HUDEP-2 (cell line): ENCODE measurements around the gene IRX3.
"Not testable (repeated sequence)": the region's sequence is repeated elsewhere in the genome, so short reads cannot be mapped to it uniquely, and the experiment has no call there.

Experiments
- DNase-seq, 76 experiments: peaks; one replicate each; lab custom pipeline; 2025; ENCODE audit not compliant: unreplicated experiment in 76 of 76; lab: John Stamatoyannopoulos, UW

The IRX3 gene

DNA sequence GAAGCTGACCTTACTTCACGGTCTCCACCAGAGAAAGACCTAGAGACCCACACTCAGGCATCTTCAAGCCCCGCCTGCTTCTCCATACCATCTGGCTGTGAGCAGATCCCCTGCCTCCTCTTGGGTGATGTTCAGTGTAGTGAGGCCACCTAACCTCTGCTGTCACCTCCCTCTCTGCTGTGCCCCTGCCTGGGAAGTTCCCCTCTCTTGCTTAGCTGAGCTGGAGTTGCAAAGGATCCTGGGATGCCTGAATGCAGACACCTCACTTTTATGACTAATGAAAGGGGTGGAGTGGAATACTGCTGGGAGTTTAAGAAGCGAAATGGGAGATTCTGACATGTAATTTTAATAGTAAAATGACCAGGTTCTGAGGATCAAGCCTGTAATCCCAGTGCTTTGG is 5.8 kb downstream of the IRX3 start:
- DNase-seq: no peak

DNA sequence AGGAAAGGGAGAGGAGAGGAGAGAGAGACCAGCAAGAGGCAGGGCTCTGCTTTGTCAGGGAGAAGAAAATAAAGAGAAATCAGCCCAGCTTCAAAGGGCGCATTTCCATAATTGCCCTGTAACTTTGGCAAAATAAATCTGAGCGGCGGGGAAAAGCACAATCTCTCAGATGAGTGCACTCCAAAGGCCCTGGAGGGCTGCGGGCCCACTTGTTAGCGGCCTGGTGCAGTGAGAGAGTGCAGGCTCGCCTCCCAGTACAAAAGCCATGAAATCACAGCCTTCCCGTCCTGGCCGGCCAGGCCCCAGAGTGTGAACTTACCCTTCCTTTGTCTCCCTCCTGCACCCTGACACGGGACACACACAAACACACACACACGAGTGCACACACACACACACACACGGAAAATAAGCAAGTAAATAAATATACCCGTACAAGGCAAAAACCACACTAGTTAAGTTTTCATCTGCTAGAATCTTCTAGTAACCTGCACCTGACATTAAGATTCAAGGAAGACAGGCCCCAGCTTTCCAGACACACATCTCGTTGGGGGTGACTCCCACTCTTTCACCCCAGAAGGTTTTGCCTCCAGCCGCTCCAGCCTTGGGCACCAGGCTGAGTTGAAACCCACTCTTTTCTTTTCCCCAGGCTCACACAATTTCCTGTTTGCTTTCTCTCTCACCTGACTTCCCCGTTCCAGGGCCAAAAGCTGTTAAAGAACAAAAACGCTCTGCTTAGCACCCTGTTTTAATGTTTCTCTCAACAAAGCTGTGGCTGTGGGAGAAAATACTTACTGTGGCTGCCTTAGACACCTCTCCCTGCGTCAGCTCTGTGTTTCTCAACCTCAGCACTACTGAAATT is 8.5 kb downstream of the IRX3 start:
- DNase-seq: no peak

DNA sequence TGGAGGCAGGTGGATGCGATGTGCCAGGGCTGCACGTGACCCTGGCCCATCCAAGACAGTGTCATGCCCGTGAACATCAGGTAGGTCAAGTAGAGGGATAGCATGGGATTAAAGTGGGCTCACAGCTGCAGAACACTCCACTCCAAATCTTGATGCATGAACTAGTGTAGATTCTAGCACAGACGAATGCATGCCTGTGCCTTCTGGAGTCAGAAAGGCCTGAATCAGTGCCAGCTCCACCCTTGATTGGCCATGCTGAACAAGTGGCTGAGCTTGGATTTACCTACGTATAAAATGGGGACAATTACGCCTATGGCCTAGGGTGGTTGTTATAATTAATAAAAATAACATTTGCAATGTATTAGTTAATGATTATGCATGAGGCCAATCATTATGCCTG is 10.6 kb downstream of the IRX3 start:
- no peak for DNase-seq

DNA sequence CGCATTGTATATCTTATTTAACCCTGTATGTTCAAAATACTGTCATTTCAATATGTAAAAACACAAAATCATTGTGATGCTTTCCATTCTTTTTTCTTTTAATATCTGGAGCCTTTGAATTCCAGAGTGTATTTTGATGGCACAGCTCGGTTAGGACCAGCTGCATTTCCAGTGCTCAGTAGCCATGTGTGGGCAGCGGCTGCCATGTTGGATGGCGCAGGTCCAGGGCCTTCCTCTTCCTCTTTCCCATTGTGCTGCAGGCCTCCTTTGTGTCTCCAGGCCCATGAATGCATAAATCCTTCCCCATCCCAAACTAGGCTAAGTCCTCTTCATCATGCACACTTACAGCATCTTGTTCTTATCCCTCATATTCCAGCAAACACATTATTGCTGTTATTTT is 13.0 kb downstream of the IRX3 start:
- DNase-seq: no peak

DNA sequence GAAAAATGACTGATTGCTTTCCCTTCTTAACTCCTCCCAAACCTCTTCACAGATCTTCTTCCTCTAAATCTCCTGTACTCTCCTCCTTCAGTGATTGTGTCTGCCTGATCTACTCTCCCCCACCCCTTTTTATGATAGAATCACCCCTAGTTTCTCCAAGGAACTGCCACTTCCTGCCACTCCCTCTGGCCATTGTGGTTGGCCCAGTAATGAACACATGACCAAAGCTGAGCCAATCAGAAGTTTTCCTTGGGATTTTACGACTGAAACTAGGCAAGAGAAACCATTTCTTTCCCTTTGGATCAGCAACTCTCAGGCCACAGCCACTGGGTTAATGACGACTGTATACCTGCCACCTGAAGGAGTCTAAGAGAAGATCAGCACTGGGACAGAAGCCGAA is 15.9 kb downstream of the IRX3 start:
- DNase-seq: no peak

DNA sequence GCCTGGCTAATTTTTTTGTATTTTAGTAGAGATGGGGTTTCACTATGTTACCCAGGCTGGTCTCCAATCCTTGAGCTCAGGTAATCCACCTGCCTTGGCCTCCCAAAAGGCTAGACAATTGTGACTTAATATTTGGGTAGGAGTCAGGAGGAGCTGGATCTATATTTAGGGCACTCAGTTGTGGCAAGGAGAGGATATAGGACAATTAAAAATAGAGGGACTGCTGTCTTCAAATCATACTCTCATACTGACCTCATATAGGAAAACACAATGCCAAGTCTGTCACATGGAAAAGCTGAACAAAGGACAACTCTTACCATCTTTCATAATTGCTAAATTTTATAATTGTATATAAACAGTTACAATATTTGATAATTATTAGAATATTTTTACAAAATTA is 17.1 kb downstream of the IRX3 start:
- DNase-seq: no peak

DNA sequence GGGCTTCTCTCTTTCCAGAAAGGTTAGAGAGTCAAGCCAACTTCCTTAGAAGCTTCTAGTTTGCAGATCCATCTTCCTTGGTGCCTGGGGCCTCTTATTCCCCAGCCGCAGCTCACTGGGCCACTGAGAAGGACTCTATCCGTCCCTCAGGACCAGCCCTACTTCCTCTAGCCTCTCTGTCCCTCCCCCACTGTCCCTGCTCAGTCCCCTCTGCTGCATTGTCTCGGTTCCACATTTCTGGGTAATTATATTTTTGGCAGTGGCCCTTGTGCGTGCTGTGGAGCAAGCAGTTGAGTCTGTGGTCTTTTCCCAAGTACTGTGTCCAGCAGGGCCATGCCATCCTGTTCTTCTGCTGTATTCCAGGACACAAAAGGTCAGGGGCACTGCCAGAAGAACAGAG is 17.8 kb downstream of the IRX3 start:
- DNase-seq: no peak

DNA sequence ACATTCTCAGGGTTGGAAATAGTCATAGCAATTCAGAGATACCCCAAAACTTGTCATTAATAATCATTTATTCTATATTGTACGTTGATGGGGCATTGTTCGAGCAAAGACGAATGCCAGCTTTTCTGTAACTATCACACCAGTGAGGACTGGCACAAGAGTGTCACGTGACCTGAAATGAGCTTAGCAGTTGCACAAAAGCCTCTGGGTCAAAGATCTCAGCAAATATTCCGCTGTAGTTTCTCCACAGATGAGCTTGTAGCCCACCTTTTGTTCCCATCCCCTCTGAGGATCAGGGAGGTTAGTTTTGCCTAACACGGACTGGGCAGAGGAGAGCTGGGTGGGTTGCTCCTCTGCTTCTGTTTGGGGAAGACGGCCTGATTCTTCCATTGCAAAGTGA is 18.2 kb downstream of the IRX3 start:
- no peak for DNase-seq

DNA sequence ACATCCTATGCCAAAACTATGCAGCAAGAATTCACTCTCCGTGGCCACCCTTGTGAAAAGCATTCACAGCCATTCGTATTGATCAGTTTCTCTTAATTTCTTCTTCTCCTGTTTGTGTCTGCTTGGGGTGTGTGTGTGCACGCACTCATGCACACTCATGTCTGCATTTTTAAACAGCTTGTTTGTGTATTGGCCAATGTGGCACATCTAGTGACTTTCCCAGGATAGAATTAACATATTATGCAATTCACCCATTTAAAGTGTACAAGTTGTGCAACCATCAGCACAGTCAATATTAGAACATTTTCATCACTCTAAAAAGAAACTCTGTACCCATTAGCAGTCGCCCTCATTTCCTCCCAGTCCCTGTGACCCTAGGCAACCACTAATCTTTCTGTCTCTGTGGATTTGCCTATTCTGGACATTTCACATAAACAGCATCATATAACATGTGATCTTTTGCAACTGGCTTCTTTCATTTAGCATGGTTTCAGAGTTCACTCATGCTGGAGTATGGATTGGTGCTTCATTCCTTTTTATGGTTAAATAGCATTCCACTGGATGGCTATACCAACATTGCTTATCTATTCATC is 20.1 kb downstream of the IRX3 start:
- DNase-seq: no peak

DNA sequence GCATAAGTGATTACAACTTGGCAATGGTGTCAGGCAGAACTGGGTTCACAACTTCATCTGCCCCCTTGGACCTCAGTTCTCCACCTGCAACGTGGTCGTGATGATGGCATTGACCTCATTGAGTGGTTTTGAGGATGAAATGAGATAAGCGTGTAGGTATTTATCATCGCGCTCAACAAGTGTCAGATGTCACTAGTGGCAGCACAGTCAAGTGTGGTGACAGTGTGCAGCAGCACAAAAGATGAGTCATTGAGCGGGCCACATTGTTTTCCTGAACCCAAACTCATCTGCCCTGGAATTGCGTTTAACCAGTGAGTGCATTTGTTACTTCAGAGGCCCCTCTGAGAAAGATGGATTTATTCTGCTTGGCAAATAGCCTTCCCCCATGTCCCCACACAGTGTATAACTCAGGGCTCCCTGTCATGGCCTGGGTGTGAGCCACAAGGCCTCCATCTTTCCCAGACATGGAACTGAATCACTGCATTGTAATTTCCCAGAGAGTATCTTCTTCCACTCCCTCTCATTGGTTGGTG is 20.9 kb downstream of the IRX3 start:
- DNase-seq: no peak

DNA sequence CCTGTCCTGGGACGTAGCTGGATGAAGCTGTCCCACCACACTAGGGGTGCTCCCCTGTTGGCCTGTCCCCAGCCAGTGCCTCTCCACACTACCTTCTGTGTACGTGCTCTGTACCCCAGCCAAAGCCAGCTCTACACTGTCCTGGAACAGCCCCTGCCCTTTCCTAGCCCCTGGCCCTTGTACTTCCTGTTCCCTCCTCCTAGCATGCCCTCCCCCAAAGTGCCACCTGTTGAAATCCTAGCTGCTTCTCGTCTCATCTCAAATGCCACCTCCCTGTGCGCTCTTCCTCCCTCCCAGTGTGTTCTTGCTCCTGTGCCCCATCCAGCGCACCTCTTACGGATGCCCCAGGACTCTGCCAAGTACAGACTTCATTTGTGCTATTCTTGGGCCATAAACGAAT is 33.5 kb downstream of the IRX3 start:
- DNase-seq: no peak

DNA sequence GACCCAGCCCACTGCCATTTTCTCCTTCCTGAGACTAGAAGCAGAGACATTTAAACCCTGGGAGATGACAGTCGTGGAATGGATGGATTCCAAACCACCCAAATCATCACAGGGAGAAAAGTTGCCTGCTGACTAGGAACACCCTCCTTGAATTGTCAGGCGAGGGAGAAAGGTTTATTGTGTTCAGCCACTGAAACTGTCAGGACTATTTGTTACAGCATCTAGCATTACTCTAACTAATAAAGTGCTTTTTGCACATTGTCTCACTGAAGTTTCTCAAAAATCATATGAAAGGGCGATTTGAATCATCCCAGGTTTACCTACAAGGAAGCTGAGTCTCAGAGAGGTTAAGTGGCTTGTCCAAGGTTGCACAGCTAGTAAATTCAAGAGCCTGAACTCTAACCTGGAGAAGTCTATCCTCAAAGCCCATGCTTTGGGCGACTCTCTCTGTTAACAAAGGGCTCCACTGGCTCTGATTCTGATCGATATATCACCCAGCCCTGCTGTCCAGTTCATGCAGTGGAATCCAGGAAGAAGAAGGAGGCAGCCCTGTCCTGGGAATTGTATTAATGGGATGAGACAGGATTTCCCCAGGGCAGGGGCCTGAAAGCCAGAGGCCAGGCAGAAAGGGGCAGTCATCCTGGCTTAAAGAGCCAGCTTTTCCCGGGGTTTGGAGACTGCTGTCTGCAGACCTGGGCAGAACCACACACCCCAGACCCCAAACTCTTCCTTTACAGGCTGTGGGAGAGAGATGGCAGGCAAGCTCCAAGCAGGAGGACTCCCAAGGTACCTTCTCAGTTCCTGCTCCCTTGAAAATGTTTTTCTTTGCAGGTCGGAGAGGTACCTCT is 37.5 kb downstream of the IRX3 start:
- no peak for DNase-seq

DNA sequence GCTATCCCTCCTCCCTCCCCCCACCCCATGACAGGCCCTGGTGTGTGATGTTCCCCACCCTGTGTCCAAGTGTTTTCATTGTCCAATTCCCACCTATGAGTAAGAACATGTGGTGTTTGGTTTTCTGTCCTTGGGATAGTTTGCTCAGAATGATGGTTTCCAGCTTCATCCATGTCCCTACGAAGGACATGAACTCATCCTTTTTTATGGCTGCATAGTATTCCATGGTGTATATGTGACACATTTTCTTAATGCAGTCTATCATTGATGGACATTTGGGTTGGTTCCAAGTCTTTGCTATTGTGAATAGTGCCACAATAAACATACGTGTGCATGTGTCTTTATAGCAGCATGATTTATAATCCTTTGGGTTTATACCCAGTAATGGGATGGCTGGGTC is 38.9 kb downstream of the IRX3 start:
- not testable (repeated sequence) for DNase-seq

DNA sequence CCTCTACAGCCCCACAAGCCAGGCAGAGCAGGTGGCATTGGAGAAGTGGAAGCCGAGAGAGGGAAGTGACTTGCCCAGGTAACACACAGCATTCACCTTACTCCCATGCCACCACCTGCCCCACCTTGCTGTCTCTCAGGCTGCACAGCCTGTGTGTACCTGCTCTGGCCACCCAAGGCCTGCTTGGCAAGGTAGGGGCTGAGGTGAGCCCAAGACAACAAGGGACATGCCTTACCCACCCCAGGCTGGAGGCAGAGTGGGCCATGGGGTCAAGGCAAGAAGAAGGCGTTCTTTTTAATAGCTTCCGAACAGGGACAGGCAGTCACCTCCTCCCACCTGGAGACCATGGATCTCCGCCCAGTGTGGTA is 40.1 kb downstream of the IRX3 start:
- no peak for DNase-seq

DNA sequence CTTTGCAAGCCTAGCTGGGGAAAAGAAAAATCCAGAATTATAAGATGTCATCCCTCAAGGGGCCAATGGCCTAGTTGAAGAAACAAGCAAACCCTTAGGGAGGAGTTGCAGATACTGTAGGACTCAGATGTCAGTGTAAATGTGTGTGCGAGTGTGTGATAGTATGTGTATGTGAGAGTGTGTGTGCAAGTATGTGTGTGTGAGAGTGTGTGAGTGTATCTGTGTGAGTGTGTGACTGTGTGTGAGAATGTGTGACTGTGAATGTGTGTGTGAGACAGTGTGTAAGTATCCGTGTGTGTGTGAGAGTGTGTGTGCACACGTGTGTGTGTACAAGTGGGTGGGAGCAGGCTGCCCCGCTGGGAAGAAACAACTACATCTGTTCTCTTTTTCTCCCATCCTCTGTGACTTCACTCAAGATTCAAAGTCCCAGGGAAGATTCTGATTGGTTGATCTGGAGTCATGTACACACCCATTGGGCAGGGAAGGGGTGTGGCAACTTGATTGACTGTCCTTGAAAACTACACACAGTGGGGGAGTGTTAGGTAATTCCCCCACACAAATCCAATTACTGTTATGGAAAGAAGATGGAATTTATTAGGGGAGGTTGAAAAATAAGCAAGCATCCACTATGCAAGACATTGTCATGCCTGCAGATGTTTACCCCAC is 40.7 kb downstream of the IRX3 start:
- DNase-seq: no peak

DNA sequence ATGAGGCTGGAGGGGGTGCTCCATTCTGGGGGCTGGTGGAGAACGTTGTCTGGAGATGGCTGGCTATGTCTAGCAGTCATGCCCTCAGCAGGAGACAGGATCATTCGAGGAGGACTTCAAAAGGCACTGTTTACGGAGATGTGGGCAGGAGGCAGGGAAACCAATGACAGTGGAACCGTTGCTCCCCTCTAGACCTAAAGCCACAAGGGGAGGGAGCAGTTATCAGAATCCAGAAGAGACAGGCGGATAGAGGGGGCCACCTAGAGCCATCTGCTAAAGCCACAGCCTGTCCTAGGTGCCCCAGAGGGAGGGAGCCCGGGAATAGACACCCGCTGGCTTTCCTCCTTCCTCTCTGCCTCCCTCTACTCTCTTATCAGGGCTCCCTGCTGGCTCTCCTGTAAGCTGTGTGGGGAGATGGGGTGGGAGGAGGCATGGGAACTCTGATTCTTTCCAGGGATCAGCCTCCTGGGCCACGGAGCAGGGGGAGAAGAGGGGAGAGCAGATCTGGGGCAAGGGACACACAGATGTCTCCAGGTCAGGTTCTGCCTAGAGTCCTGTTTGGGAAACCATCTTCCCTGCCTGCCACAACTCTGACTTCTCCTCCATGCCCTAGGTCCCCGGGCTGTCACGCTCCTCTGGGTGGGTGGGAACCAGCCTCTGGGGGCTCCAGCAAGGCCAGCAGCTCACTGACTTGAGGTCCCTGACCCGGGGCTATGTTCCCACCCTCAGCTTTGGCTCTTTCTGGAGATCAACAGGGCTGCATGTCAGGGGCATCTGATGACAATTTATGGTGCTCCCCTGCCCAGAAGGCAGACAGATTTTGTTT is 42.3 kb downstream of the IRX3 start:
- DNase-seq: no peak

DNA sequence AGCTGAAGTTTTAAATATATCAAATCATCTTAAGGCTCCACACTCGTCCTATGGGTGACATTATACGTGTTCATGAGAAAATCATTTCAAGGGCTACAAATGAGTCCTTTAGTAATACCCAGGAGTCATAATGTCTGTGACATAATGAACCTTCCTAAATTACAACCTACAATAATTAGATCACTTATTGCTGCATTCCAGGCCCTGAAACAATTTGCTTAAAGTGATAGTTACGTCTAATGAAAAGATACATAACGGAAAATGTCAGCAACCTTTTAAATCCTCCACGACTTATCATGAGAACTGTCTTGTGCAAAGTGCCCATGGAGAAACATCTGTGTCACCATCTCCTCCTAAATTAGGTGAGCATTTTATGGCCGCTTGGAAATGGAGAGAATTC is 43.4 kb downstream of the IRX3 start:
- DNase-seq: no peak

DNA sequence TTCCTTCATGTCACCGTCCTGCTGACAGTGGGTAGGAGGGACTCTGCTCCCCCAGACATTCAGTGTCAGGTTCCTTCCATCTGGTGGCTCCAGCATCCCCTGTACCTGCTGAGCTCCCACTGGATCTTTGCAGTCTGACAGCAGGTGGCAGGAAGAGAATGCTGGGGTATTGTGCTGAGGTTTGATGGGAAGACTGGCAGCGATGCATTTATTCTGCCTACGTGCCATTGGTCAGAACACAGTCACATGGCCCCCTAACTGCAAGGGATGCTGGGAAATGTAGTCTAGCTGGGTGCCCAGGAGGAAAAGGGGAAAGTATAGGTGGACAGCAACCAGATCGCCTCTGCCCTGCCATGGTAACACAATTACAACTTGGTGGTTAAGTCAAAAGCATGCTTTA is 44.4 kb downstream of the IRX3 start:
- peak in 2 of 76 experiments; percentile 2 to 5 for DNase-seq

DNA sequence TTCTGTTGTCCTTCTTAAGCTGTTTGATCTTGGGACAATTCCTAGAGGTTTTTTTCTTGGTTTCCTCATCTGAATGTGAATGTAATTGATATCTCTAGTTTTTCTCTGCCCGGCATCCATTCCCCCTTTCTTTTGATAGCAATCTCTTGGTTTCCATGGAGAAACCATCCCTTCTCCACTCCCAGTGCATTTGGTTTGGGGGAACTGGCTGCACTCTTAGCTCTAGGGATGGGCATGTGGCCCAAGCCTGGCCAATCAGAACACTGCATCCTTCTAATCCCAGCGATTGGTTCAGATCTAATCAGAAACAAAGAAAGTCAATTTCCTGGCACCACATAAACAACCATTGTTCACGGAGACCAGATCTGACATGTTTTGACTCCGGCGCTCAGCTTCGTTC is 45.1 kb downstream of the IRX3 start:
- no peak for DNase-seq
